Breast epithelium (tissue), 3 donors: Measurements from ENCODE around the gene TRIM36.

Experiments
- CTCF ChIP-seq, 3 donors: fragments of 450-650 bp; IDR thresholded peaks; one replicate each; pipeline ENCODE4 v1.5.1; 2016 to 2017; ENCODE audit warnings: antibody characterized with exemption in 3 of 3, mild to moderate bottlenecking in 3 of 3, moderate library complexity in 3 of 3
- POLR2A ChIP-seq: fragments of 450-650 bp; IDR thresholded peaks from one replicate; pipeline ENCODE4 v1.6.1; 2016; ENCODE audit warnings: antibody characterized with exemption, mild to moderate bottlenecking, moderate library complexity
- POLR2AphosphoS5 ChIP-seq, 3 donors: sonication (generic); formaldehyde crosslinking; IDR thresholded peaks; one replicate each; pipeline ENCODE4 v1.6.1; 2017; ENCODE audit warnings: antibody characterized with exemption in 3 of 3

- TF ChIP-seq CTCF (IDR thresholded peaks at IDR 0.05) (no peak), POLR2AphosphoS5 (IDR thresholded peaks at IDR 0.05) (no peak), POLR2A (no peak)
Measured at GRCh38 chr5:115150512-115150911, 19.2 kb downstream of the TRIM36 start.
